Measurements from ENCODE around the gene ATG101. TPM values are rescaled to one million over a fixed set of nuclear protein-coding genes. Genes with fewer than 3 reads are reported as not detected.

ATG101 gene
- 10 to 100 TPM; 25.1 to 35.3 (median 26.5) TPM for total RNA-seq
- polyA plus RNA-seq, result 100 to 1,000 TPM in 1 of 3 donors, 10 to 100 TPM in 2; 39.5 to 154 (median 90.0) TPM
- long read RNA-seq, donor 1, transcript ATG101-201 (4 exons, 1,439 nt), result major isoform, 45 of 50 reads
- long read RNA-seq, donor 1, partial matches to known transcripts, result 2 of 50 reads
- long read RNA-seq, donor 1, other reads (novel, unspliced or antisense), result 1 of 50 reads
- long read RNA-seq, donor 2, transcript ATG101-207 (4 exons, 846 nt), result minor isoform, 8 of 77 reads
- long read RNA-seq, donor 2, transcript ATG101-201 (4 exons, 1,439 nt), result major isoform, 62 of 77 reads
- long read RNA-seq, donor 2, partial matches to known transcripts, result 3 of 77 reads
- long read RNA-seq, donor 2, other reads (novel, unspliced or antisense), result 4 of 77 reads

- peaks cover 27% of the 10 kb centered on the region for H3K4me1 ChIP-seq
- WGBS, 3 donors, result 0 to 1% (median 1%) methylated on average over 50 to 60 of the region's 60 CpGs
- ATAC-seq (peak; percentile 97 to 98 (median 98)), DNase-seq (peak; percentile 89 to 94)
- peak; percentile 54 for TF ChIP-seq CTCF (IDR thresholded peaks at IDR 0.05)
- H3K27ac ChIP-seq, result peak within 1 kb of the TSS; percentile 90
- no peaks in the 10 kb centered on the region for H3K27me3 ChIP-seq (ENCODE audit: insufficient read depth in 3 of 3, low read length in 2 of 3)
- intact Hi-C loops (cut with DNase I), result loop anchor here in 1 of 2 donors (5.0 kb wide), 1 partner anchor 42 kb away; no protein-coding TSS in a partner anchor
- H3K4me3 ChIP-seq, result peak within 1 kb of the TSS; percentile 78
- H3K9me3 ChIP-seq, result no peaks in the 10 kb centered on the region
- H3K36me3 ChIP-seq (ENCODE audit: insufficient read depth in 1 of 2, low read depth in 1 of 2), result peaks cover 0 to 34% of the 10 kb centered on the region in 2 donors
Measured at GRCh38 chr12:52069327-52070184, at the start of gene ATG101. Gene ATG101, plus strand, starts transcription at chr12:52069978. Its CDS starts 3,673 bp downstream, at chr12:52073651.

- WGBS, 3 donors, result 44 to 53% (median 49%) methylated on average over 8 to 9 of the region's 9 CpGs
- Histone ChIP-seq H3K27ac (no peak overlapping the region), H3K27me3 (ENCODE audit: insufficient read depth in 3 of 3, low read length in 2 of 3) (no peaks in the 10 kb centered on the region), H3K36me3 (ENCODE audit: insufficient read depth in 1 of 2, low read depth in 1 of 2) (no peaks in the 10 kb centered on the region), H3K4me1 (peaks cover 11% of the 10 kb centered on the region), H3K9me3 (no peaks in the 10 kb centered on the region), H3K4me3 (no peak overlapping the region)
- intact Hi-C loops (cut with DNase I), result no loop called here
- no peak for DNase-seq
- ATAC-seq, result no peak
- peak; percentile 56 for TF ChIP-seq CTCF (IDR thresholded peaks at IDR 0.05)
Measured at GRCh38 chr12:52020539-52021336, 49.0 kb upstream of the ATG101 start.

GRCh38 chr12:52022841-52023181 is 47.0 kb upstream of the ATG101 start:
- 24 to 33% (median 27%) methylated on average over 14 of the region's 14 CpGs for WGBS, 3 donors
- intact Hi-C loops (cut with DNase I), result loop anchor here in 1 of 2 donors (1.0 kb wide), 1 partner anchor 18 kb away; no protein-coding TSS in a partner anchor

More at GRCh38 chr12:52022841-52023181, 47.0 kb upstream of the ATG101 start:
- no peak for TF ChIP-seq CTCF (IDR thresholded peaks at IDR 0.05)
- Histone ChIP-seq H3K4me1 (peaks cover 30% of the 10 kb centered on the region), H3K9me3 (no peaks in the 10 kb centered on the region), H3K27ac (no peak overlapping the region), H3K27me3 (ENCODE audit: insufficient read depth in 3 of 3, low read length in 2 of 3) (no peaks in the 10 kb centered on the region), H3K4me3 (peak overlapping the region; percentile 61), H3K36me3 (ENCODE audit: insufficient read depth in 1 of 2, low read depth in 1 of 2) (no peaks in the 10 kb centered on the region)
- DNase-seq, result no peak
- ATAC-seq, result no peak

All from psoas muscle (tissue), 8 donors.